NCI-H1105 (cell line): ENCODE results near the gene ZFHX3.
"Not testable (repeated sequence)": the region's sequence is repeated elsewhere in the genome, so short reads cannot be mapped to it uniquely, and the experiment has no call there.

Source experiments
- DNase-seq: peaks from one replicate; lab custom pipeline; 2025; lab: John Stamatoyannopoulos, UW

The ZFHX3 gene

DNA sequence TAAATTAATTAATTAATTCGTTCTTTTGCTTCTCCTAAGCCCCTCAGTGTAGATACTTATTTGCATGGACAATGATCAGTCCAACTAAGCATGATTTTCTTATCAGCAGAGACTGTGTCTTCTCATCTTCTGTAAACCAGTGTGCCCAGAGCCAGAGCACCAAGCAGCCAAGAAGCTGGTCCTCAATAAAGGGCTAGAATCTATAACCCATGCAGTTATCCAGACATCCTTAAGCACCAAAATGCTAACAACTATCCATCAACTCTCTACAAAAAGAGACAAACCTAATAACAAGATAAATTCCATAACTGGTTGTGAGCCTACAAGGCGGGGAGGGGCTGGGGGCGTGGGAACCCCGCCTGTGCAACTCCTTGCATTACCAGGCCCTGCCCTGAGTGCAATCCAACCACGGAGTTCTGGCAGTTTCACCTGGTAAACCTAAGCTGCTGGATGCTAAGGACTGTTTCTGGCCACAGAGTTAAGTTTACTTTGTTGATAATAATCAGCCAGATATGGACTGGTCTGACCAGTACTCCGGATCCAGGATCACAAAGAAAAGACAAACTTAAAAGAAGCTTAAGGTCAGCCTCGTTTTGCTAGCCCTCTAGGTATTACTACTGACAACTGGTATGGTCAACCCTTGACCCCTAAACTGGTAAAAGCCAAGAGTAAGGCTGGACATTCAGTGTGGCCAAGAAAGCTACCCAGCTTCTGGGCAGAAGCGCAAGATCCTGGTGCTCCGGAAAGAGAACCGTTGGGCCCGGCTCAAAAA is 51.5 kb downstream of the ZFHX3 start:
- DNase-seq, result no peak

DNA sequence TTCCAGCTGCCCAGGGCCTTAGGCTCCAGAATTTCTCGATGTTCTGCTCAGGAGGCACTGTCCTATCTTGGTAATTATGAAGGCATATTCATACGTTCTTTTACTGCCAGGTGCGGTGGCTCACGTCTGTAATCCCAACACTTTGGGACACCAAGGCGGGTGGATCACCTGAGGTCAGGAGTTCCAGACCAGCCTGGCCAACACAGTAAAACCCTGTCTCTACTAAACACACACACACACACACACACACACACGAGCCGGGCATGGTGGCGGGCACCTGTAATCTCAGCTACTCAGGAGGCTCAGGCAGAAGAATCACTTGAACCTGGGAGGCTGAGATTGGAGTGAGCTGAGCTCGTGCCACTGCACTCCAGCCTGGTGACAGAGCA is 52.1 kb downstream of the ZFHX3 start:
- not testable (repeated sequence) for DNase-seq

DNA sequence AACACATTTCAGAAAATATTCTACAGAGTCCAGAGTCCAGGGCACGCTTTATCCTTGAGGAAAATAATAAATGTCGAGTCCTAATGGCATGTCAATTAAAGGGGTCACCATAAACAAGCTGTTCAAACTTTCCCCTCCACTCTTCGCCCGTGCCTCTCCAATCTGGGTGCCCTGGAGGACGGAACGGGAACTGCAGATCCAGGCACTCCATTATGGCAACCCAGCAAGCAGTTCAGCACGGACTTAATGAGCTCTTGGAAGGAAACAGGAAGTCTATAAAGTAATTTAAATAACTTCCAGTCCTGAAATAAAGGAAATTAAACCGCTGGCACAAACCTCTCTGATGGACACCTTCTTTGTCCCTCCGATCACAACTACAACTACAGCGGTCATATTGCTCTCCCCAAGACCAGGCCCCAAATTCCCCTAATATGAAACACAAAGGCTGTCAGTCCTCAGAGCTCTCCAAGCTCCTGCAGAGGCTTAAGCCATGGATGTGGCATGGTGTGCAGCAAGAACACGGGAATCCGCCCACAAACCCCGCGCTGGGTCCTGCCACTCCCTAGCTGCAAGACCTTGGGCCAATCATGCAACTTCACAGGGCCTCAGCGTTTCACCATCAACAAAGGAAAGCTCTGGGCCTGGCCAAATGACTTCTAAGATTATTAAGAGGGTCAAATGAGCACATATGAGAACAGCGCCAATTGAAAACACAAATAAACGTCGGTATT is 52.6 kb downstream of the ZFHX3 start:
- no peak for DNase-seq

DNA sequence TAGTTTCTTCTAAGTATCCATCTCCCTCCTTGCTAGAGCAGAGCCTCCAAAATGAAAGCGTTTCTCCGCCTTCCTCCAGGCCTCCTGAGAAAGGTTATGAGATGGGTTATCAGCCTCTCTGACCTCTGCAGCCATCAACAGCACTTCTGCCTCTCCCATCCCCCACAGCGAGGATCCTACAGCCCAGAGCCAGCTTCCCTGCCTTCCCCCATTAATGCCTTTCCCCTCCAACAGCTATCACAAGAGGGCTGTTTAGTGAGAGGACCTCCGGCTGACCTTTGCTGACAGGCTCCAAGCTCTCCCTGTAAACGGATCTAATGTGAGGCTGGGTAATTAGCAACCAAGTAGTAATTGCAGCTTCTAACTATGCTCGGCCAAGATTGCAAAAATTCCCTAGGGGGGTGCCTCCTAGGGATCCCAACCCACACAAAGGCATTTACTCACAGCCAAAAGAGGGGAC is 55.8 kb downstream of the ZFHX3 start:
- no peak for DNase-seq

DNA sequence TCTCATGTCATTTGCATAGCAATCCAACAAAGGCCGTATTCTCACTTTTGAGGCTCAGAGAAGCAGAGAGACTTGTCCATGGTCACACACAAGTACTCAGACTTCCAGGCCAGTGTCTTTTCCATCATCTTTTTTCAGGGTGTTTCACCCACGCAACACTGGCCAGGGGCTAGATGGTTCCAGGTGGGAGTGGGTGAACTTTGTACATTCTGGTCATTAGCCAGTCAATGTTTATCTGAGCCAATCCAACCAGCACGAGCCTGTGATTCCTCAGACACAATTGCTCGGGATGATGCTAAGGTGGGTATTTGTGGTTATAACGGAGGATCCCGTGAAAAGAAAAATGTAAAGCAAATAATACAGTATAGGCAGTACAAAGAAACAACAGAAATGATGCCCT is 56.3 kb downstream of the ZFHX3 start:
- DNase-seq, result no peak

DNA sequence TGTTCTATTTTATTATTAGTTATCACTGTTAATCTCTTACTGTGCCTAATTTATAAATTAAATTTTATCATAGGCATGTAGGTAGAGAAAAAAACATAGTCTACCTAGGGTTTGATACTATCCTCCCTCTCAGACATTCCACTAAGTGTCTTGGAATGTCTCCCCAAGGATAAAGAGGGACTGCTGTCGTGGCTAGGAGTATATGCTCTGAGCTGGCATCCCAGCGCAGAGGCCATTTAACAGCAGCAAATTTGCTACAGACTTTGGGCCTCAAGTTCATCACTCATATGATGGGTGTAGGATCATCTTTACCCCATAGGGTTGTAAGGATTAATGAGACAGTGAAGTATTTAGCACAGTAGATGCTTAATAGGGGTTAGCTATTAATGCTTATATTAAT is 56.7 kb downstream of the ZFHX3 start:
- DNase-seq, result no peak

DNA sequence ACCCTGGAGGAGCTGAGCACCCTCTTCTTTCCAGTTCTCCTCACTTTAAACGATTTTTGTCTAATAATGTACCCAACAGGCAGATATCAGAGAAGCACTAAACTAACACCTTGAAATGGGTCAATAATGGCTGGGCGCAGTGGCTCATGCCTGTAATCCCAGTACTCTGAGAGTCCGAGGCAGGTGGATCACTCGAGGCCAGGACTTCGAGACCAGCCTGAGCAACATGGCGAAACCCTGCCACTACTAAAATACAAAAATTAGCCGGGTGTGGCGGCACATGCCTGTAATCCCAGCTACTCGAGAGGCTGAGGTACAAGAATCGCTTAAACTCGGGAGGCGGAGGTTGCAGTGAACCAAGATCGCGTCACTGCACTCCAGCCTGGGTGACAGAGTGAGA is 57.4 kb downstream of the ZFHX3 start:
- no peak for DNase-seq

DNA sequence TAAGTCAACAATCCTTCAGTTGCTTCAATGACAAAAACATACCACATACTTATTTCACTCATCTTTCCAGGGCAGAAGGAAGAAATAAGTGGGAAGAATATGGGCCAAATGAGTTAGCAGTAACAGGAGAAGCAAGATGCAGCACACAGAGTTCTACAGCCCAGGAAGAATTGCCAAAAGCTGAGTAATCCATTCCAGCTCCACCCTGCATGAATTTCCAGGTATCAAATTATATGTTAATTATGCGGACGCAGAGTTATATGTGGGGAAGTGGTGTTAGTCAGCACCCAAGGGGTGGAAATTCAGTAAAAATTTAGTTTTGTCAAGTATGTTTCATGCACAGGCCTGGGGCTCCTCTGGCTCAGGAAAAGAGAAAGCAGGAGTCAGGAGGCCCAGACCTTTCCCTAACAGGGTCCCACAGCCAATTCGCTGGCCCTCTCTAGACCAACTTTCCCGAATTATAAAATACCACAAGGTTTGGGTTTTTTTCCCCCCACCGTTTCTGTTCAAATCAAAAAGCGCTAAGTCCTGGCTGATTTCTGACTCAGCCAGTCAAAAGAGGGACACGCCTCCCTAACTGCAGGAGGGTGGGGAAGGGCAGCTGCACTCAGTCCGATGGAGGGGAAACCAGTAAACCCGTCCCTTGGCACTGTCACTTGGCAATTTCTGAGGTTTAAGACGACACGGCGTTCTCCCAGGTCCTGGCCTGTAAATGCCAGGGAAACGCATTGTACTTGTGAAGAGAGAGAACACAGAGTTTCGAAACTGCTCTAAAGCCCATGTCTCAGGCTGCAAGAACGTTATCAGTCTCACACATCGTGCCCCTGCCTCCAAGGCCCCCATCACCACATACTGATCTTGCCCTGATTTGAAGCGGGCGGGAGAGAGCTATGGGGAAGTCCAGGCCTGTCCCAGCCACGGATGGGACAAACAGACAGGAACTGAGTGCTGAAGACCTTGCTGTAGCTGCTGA is 58.1 kb downstream of the ZFHX3 start:
- no peak for DNase-seq

DNA sequence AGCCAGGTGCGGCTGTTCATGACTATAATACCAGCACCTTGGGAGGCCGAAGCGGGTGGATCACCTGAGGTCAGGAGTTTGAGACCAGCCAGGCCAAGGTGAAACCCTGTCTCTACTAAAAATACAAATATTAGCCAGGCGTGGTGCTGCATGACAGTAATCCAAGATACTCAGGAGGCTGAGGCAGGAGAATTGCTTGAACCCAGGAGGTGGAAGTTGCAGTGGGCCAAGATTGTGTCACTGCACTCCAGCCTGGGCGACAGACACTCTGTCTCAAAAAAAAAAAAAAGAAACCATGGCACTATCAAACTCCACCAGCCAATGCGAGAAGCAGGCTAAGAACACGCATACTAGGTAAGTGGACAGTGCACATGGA is 58.7 kb downstream of the ZFHX3 start:
- not testable (repeated sequence) for DNase-seq

DNA sequence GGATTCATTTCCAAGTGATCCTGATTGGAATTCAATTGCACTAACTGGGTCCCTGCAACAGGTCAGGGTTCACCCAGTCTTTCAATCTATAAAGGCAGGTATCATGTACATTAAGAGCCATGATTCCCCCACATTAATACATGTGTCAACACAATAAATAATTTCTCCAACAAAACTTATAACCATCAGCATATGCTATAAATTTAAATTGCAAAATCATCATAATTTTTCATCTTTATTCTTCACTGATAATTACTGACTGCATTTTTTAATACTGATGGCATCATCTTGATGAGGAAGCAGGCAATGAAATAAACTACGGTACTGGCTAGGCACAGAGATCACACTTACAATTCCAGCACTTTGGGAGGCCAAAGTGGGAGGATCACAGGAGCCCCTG is 59.4 kb downstream of the ZFHX3 start:
- DNase-seq, result no peak

DNA sequence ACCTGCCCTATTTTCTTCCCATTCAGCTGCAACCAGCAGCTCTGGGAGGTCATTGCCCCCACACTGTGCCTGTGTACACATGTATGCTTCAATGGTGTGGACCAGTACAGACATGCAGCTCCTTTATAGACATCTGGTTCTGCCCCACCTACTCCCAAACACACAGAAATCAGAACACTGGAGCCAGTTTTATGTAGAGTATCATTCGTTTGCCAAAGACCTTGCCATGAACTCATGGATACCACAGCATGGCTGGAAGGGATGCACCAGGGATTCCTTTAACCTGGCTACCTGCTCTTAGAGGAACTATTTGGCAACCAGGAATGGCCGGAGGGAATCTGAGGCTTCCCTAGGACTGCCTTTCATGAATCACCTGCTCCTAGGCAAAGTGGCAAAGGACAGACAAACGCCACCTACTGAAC is 60.4 kb downstream of the ZFHX3 start:
- DNase-seq, result no peak

DNA sequence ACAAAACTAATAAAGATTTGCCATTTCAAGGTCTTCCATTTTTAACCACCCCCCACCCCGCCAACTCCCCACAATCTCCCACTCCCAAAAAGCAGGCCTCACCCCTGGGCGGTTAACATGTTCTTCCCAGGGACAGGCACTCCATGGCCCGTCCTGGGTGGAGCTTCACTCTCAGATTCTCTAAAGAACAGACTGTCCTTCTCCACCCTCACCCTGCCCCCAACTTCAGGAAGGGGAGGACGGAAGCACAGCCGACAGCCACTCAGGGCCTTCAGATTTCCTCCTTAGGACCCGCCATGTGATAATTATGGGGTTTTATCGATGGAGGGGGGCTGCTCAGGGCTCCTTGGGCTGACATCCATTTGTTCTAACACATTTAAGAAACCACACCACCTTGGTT is 61.9 kb downstream of the ZFHX3 start:
- DNase-seq, result no peak

DNA sequence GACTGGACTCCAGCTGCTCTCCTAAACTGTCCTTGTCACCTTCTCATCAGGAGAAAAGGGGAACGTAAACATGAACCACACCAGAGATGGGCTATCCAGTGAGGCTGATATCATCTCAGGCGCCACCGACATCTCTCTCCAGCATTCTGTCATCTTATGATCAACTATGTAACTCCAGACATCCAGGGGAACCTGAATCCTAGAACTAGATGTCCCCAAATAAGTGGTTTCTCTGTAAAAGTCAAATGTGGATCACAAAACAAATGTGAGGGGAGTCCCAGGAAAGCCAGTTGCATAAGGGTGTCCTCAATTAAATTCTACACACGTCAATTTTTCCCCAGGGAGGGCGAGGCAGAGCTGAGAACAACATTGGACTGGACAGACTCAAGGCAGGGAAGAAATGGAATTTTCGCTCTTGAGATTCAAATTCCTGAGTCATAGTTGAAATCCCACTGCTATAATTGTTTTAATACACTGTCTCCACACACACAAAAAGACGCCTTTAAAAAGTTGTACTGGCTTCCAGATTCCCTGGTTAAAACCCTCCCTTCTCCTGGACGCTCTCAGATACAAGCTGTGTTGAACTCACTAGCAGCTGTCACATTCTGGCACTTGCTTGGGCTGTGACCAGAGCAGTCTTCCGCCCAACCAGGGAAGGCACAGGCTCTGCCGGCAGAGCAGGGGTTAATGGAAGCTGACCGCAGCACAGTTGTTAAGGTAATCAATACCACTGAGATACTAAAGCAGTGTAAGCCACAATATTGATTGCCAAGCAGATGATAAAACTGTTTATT is 62.6 kb downstream of the ZFHX3 start:
- DNase-seq, result no peak

DNA sequence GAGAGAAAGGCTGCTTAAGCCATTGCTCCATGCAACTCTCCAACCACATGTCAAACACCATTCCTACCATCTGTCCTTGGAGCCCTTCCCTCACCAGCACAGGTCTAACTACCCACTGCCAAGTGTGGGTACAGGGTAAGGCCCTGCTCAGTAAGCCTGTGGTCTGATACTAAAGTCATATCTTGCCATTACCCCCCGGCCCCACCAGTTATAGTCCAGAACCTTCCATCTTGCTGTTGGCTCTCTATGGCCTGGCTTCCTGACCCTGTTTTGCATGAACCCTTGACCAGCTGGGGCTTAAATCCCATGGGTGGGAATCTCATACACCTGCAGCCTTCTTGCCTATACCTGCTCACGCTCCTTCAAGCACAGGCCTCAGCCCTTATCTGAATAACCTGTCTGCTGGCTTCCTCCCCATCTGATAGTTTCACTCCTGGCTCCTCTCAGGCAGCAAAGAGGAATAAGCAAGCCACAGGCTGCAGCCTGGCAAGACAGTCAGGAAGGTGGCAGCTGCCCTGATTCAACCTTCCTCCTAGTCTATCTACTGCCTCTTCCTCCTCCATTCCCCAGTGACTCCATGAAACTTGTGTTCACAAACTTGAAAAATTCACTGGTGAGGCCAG is 64.1 kb downstream of the ZFHX3 start:
- no peak for DNase-seq

DNA sequence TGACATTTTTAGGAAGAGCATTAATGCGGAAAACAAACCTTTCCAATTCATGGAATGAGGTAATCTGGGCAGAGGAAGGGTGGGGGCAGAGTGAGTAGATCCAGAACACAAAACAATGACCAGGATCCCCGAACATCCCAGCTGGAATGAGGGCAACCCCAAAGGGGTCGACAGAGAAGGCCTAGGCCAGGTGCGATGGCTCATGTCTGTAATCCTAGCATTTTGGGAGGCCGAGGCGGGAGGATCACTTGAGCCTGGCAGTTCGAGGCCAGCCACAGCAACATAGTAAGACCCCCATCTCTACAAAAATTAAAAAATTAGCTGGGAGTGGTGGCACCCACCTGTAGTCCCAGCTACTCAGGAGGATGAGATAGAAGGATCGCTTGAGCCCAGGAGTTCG is 64.7 kb downstream of the ZFHX3 start:
- no peak for DNase-seq

DNA sequence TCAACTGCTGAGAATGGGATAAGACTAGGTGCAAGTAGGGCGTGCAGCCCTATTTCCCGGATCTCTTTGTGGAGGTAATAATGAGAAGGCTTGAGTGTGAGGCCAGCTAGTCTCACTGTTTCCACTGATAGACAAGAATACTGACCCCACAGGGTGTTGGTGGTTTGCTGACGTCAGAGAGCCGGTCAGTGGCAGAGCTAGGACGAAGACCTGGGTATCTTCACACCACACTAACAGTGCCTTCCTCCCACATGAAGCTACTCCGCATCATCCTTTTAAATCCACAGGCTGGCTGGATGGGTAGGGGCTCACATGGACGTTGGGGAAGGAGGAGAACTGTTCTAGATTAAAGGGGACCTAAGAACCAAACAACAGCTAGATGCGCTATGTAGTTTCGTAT is 68.0 kb downstream of the ZFHX3 start:
- DNase-seq, result no peak

DNA sequence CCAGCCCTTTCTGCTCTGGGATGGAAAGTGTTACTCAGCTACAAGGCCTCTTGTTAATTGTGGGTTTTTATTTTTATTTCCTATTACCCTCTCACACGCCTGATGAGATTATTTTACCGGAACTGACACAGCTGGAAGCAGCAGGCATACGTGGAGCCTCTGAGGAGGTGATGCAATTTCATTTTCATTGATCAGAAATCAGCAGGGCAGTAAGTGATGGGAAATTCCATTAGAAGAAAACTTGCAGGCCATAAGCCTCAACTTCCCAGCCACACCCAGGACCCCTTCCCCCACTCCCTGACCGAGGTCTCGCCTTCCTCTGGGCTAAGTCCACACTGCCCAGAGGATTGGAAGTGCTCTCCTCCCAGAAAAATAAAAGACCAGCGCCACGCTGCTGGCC is 69.7 kb downstream of the ZFHX3 start:
- DNase-seq, result no peak

DNA sequence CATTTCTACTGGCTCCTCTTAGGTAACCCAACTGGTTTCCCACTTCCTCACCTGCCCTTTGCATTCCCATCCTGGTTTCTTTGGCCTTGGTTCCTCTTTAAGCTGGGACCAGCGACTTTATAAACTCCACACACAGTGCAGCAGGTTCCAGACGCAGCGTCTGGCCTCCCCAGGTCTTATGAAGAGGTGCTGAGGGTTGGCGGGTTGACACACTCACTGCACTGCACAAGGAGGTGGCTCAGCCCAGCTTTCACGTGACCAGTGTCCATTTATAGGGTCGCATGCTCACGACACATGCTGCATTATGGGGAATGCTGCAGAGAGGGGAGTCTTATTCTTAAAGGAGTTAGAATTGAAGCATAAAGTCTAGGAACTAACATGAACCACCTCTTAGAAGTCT is 70.8 kb downstream of the ZFHX3 start:
- no peak for DNase-seq

DNA sequence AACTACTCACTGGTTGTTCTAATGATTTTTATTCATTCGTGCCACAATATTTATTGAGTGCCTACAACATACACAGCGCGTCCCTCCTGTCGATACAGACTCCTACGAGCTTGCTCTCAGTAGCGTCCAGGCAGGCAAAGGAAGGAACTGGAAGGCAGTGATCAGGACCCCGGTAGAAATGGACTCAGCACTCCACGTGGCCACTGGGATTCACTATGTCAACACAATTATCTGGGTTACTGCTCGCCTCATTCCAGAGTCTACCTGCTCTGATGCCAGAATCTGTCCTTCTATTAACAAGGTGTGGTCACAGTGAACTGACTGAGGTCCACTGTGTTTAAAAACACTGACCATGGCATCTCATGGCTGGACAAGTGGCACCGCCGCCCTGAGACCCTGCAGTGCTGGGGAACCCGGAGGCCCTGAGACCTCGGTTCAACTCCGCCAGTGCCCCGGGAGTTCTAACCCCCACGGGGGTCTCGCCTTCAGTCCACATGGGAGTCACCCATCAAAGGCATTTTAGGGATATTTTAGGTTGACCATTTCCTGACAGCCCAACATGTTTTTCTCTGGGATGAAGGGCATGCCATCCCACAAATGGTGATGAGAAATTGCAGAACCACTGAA is 71.4 kb downstream of the ZFHX3 start:
- DNase-seq, result no peak

DNA sequence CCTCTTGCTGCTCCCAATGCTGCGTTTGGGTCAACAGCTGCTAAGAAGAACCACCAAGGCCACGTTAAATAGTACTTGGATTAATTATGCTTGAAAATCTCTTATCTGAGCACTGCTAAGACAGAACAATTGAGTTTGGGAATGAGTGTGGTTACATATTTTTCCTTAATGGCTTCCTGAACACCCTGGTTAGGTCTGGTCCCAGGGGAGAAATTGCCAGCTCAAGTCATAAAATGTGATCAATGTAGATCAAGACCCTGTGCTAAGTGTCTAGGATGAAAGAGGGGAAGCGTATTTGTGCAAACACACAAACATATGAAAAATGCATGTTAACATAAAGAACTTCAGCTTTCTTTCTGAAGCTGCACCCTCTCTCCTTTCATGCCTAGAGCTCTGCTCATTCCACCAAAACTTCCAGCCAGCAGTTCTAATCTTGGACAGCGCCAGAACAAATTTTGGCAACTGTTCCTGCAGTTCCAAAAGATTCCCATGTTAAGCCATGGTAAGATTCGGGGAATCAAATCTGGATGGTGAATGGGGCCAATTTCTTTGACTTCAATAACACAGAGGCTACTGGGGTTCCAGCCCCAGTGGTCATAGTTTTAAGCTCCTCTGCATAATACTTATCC is 72.0 kb downstream of the ZFHX3 start:
- no peak for DNase-seq
